Measurements from ENCODE around the gene OTX2. TPM values are rescaled to one million over a fixed set of nuclear protein-coding genes. Genes with fewer than 3 reads are reported as not detected.

The OTX2 gene
- total and polyA plus RNA-seq, 2 of the 4 experiments (the other 2 are of a cell fraction): not detected

GRCh38 chr14:56808383-56809269 lies 1.7 kb downstream of the OTX2 start:
- CTCF ChIA-PET: no interaction called here
- no peaks in the 10 kb centered on the region for H4K20me1 ChIP-seq (ENCODE audit: insufficient read depth, low read length)
- no peak overlapping the region for H3K4me3 ChIP-seq (ENCODE audit: insufficient read depth, low read depth, low read length)
- H4K5ac ChIP-seq (ENCODE audit: low read depth, low read length): no peak overlapping the region
- WGBS, 2 experiments (ENCODE audit: extremely low coverage in 2 of 2, insufficient read length in 1 of 2): 3% methylated on average over 24 of the region's 71 CpGs; no CpG with 5 or more reads in 1 of the 2 experiments
- TF ChIP-seq POLR2A (IDR thresholded peaks at IDR 0.05; ENCODE audit: low read depth, low read length): no peak
- TF ChIP-seq FOS (IDR thresholded peaks at IDR 0.05; ENCODE audit: low read depth, low read length): no peak
- TF ChIP-seq RFX5 (IDR thresholded peaks at IDR 0.05; ENCODE audit: low read depth, low read length): no peak
- no peak for TF ChIP-seq MAFK (IDR thresholded peaks at IDR 0.05; ENCODE audit: low read depth, low read length)
- no peak for TF ChIP-seq CTCF (conservative IDR thresholded peaks at IDR 0.05; ENCODE audit: low read depth, low read length)
- no peak overlapping the region for H3K23ac ChIP-seq (ENCODE audit: low read depth, low read length)
- H2BK5ac ChIP-seq (ENCODE audit: low read depth, low read length, poor library complexity, severe bottlenecking): no peak overlapping the region
- H3K27me3 ChIP-seq (ENCODE audit: control insufficient read depth, insufficient read depth, low read length): peaks cover 91% of the 10 kb centered on the region
- H3K27ac ChIP-seq (ENCODE audit: insufficient read depth, low read length): no peak overlapping the region
- no peak overlapping the region for H4K91ac ChIP-seq (ENCODE audit: insufficient read depth, low read depth, low read length)
- no peak overlapping the region for H2BK20ac ChIP-seq (ENCODE audit: low read depth, low read length)
- in situ Hi-C loops (cut with MboI; ENCODE audit: low sequenced_read_pairs): no loop called here
- peaks cover 20% of the 10 kb centered on the region; the same call in 1 of the 2 replicates for H3K9me3 ChIP-seq (ENCODE audit: control insufficient read depth, insufficient read depth, low read length)
- H3K56ac ChIP-seq (ENCODE audit: extremely low read depth, insufficient read depth, low read length): no peak overlapping the region
- H3K9me1 ChIP-seq (ENCODE audit: insufficient read depth, low read length): no peaks in the 10 kb centered on the region
- no TSS peak for BruUV-seq (replicated peaks)
- no peak overlapping the region for H4K8ac ChIP-seq (ENCODE audit: low read depth in 2 of 2, low read length in 2 of 2)
- H3K4me1 ChIP-seq (ENCODE audit: control insufficient read depth, insufficient read depth, low read length): no peaks in the 10 kb centered on the region
- no peaks in the 10 kb centered on the region for H3K79me1 ChIP-seq (ENCODE audit: low read depth in 1 of 2, low read length in 2 of 2)
- no peak overlapping the region for H3K9ac ChIP-seq (ENCODE audit: low read depth, low read length)
- dilution Hi-C loops (cut with HindIII; ENCODE audit: low sequenced_read_pairs, unreplicated experiment): no loop called here
- H3K4me2 ChIP-seq (ENCODE audit: low read depth, low read length): no peak overlapping the region; the same call in 1 of the 2 replicates
- no peak overlapping the region for H3K18ac ChIP-seq (ENCODE audit: low read depth, low read length)
- no peak for DNase-seq
- no peak overlapping the region for H3K4ac ChIP-seq (ENCODE audit: low read depth, low read length)
- no peak overlapping the region for H2BK15ac ChIP-seq (ENCODE audit: low read depth, low read length)
- intact Hi-C loops (cut with micrococcal nuclease): no loop called here
- no peak overlapping the region for H2AFZ ChIP-seq (replicated peaks; ENCODE audit: low read length, poor library complexity)
- H3K36me3 ChIP-seq (ENCODE audit: control insufficient read depth, insufficient read depth, low read length): no peaks in the 10 kb centered on the region
- POLR2A ChIA-PET (ENCODE audit: unreplicated experiment): no interaction called here
- no peak overlapping the region for H2BK120ac ChIP-seq (ENCODE audit: low read depth, low read length)
- no peak for ATAC-seq (ENCODE audit: low read depth)
- H3K14ac ChIP-seq (replicated peaks; ENCODE audit: low read depth, low read length): no peak overlapping the region
- H2AK9ac ChIP-seq (replicated peaks; ENCODE audit: low read depth, low read length, poor library complexity): no peak overlapping the region
- no peak overlapping the region for H2AK5ac ChIP-seq (ENCODE audit: low read depth, low read length)

Data from IMR-90 (cell line).